ENCODE results near the gene TJAP1.
"Not testable (repeated sequence)": the region's sequence is repeated elsewhere in the genome, so short reads cannot be mapped to it uniquely, and the experiment has no call there.

Gene TJAP1

DNA sequence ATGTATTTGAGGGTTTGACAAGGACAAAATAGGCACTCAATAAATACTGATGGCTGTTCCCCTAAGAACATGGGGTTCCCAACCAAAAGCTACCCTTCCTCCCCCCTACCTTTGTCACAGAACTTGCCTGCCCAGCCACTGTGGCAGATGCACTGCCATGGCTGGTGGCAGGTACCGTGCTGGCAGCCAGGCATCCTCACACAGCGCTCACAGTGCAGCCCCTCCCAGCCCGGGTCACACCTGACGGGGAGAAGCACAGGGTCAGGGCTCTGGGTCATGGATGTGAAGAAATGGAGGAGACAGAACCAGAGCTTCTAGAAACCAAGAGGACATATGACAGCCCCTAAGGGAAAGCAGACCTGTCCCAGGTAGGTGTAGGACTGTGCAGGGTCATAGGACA is 24.5 kb upstream of the TJAP1 start:
- DNase-seq (ENCODE audit: low read depth): no peak

DNA sequence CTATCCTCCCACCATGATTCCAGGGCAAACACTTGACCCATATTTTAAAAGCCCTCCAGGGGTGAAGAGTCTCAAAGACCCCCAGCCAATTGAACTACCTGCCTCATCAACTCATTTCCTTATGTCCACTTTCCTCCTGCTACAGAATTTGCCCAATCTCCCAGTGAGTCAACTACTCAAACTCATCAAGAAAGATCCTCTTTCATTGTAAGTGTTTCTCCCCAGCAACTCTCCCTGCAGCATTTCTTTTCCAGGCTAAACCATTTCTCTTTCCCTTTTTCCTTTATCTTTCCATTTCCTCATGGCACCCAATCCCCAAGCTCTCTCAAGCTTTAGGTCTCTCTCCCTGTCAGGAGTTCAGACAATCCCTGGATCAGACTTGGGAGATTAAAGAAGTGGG is 23.5 kb upstream of the TJAP1 start:
- DNase-seq (ENCODE audit: low read depth): no peak

DNA sequence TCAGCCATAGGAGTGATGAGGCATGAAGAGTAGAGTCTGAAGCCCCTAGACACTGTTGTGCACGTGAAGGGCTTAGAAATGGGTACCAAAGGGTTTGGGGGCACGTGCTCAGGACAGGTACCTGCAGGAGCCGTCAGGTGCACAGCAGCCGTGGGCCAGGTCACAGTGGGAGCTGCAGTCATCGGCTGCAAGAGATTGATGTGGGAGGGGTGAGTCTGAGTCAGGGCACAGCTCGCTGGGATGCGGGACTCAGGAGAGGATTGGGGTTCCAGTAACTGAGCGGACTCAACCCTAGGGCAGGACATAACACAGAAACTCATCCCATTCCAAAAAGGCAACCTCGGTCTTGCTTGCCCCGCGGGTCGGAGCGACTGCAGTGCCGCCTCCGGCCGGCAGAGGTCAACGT is 23.1 kb upstream of the TJAP1 start:
- DNase-seq (ENCODE audit: low read depth): peak; percentile 41

DNA sequence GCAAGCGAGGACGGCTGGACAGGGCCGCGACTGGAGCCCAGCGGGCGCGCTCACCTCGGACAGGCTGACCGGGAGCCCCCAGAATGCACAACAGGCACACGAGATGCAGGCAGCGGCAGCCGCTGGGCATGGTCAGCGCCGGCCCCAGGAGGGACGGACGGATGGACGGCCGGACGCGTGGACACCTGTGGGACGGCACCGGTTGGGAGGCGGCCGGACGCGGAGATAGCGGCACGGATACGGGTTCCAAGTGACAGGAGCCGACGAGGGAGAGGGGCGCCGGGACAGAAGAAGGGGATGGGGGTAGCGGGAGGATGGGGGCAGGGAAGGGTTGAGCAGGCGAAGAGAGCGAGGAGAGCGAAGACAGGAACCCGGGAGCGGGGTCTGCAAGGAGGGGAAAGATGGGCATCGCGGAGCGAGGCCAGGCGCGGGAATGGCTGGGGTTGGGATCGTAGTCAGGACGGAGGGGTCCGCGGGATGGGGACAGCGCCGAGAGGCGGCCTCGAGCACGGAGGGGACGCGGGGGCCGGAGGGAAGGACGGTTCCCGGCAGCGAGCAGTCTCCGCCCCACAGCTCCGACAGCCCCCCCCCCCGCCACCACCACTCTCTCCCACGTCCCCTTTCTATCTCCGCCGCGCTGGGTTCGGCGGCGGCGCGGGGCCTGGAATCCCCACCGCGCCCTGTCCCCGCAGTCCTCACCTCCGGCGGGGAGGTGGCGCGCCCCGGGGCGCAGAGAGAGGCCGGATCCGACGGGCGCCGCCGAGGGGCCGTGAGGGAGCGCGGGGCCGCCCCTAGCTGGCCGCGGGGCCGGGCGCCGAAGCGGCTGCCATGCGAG is 22.5 kb upstream of the TJAP1 start:
- DNase-seq (ENCODE audit: low read depth): no peak

DNA sequence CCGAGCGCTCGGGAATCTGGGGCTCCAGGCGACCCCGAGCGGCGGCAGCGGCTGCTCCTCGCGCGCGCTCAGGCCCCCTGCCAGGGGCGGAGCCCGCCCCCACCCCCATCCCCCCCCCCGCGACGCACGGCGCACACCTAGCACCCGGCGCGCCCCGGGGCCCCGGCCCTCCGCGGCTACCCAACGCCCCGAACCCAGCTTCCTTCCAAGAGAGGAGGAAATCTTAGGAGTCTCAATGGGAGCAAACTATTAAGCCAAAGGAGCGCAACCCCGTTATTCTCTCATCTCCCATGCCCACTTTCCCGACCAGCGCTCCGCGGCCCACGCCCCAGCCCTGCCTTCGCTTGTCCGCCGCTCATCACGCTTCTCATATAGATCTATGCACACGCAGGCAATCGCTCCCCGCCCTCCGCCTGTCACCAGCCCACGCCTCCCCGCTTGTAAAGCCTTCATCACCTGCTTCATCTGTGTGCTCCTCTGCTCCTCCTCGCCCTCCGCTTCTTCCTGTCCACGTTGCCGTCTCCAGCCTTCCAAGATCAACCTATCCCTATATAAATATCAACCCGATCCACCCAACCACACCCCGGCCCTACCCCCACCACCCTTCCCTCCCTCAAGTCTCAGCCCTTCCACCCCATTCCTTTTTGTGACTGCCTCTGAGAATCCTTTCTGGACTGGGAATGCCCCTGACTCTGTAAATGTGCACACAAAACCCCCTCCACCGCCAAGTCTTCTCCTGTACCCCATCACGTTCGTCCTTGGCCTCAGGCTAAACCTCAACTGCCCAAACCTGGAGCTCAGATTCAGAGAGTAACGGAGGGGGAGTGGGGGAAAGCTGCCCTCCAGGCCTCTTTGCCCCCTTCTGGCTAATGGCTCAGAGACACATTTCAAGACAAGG is 21.6 kb upstream of the TJAP1 start, which contains the start of gene DLK2:
Gene DLK2, minus strand, starts transcription at position 18 of the 898 bp plus-strand sequence. CDS start 723 bp downstream, outside the sequence.
- DNase-seq (ENCODE audit: low read depth): no peak

DNA sequence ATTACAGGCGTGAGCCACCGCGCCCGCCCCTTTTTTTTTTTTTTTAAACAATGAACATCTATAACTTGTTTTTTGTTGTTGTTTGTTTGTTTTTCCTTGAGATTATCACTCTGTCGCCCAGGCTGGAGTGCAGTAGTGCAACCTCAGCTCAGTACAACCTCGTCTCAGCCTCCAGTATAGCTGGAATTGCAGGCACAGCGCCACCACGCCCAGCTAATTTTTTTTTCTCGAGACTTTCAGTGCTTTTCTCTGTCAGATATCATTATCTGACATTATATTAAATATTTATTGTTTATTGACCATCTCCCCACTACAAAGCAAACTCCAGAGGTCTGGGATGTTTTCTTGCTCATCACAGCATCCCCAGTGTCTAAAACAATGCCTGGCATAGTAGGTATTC is 19.7 kb upstream of the TJAP1 start:
- no peak for DNase-seq (ENCODE audit: low read depth)

DNA sequence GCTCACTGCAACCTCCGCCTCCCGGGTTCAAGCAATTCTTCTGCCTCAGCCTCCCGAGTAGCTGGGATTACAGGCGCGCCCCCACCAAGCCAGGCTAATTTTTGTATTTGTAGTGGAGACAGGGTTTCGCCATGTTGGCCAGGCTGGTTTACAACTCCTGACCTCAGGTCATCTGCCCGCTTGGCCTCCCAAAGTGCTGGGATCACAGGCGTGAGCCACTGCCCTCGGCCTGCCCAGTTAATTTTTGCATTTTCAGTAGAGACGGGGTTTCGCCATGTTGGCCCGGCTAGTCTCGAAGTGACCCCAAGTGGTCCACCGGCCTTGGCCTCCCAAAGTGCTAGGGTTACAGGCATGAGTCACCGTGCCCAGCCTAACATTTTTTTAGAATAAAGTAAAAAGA is 19.2 kb upstream of the TJAP1 start:
- DNase-seq (ENCODE audit: low read depth): not testable (repeated sequence)

DNA sequence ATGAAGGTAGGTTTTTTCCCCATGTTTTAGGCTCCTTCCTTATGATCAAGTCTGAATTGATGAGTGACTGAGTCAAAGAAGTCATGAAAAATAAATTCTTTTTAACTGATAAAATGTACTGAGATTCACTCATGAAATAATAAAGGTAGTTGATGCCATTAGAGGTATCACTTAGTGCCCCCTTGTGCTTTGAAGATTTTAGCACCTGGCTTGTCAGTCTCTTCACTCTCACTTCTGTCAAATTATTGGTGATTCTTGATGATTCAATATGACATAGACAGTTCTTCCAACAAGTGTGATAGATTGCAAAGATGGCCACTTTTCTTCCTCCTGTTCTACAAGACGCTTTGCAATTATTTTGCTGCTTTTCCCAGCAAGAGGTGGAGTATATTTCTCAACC is 17.8 kb upstream of the TJAP1 start:
- DNase-seq (ENCODE audit: low read depth): no peak

DNA sequence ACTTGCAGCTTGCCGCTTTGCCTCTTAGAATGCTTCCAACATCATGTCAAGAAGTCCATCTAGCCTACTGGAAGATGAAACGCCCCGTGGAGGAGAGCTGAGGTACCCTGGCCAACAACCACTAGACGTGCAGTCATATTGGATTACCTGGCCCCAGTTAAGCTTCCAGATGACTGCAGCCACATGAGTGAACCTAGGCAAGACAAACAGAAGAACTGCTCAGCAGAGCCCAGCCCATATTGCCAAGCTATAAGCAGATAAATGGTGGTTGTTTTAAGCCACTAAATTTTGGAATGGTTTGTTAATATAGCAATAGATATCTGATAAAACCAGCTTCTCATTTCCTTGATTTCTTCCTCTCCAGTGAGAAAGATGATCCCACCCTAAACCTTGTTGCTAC is 17.3 kb upstream of the TJAP1 start:
- DNase-seq (ENCODE audit: low read depth): no peak

DNA sequence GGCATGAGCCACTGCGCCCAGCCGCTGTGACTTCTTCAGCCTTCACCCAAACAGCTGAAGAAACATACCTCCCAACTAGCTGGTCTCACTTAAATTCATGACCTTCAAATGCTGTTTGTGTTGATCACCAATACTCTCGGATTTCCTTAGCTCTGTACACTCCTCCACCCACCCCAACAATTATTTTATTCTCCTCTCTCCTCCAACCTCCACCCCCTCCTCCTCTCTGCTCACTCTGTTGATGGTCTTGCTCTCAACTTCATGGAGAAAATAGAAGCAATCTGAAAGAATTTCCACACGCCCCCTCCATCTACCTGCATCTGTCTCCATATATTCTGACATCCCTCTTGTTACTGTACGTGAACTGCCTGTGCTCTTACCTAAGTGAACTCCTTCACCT is 15.4 kb upstream of the TJAP1 start:
- DNase-seq (ENCODE audit: low read depth): no peak

DNA sequence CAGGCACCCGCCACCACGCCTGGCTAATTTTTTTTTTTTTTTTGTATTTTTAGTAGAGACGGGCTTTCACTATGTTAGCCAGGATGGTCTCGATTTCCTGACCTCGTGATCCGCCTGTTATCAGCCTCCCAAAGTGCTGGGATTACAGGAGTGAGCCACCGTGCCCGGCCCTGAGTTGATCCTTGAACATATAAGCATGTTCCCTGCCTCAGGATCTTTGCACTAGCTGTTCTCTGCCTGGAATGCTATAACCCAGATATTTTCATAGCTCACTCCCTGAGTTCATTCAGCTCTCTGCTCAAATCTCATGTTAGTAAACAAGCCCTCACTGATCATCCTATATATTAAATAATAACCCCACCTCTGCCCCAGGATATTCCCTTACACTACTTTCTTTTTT is 13.0 kb upstream of the TJAP1 start:
- DNase-seq (ENCODE audit: low read depth): no peak

DNA sequence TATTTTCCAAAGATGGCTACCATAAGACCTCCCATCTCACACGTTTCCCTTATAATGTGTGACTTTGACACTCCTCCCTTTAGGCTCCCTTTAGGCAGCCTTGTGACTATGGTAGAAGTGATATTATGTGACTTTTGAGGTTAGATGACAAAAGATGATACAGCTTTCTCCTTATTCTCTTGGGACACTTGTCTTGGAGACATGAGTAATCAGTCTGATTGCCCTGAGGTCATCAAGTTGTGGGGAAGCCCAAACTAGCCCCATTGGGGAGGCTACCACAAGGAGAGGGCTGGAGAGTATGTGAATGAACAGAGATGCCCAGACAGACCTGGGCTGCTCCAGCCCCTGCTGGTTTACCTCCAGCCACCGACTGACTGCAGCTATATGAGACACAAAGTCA is 11.4 kb upstream of the TJAP1 start:
- DNase-seq (ENCODE audit: low read depth): no peak

DNA sequence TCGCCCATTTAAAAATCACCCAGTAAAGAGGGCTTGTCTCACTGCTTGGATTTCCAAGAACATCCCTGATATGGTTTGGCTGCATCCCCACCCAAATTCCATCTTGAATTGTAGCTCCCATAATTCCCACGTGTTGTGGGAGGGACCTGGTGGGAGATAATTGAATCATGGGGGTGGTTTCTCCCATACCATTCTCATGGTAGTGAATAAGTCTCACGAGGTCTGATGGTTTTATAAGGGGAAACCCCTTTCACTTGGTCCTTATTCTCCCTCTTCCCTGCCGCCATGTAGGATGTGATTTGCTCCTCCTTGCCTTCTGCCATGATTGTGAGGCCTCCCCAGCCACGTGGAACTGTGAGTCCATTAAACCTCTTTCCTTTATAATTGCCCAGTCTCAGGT is 10.1 kb upstream of the TJAP1 start:
- DNase-seq (ENCODE audit: low read depth): not testable (repeated sequence)

DNA sequence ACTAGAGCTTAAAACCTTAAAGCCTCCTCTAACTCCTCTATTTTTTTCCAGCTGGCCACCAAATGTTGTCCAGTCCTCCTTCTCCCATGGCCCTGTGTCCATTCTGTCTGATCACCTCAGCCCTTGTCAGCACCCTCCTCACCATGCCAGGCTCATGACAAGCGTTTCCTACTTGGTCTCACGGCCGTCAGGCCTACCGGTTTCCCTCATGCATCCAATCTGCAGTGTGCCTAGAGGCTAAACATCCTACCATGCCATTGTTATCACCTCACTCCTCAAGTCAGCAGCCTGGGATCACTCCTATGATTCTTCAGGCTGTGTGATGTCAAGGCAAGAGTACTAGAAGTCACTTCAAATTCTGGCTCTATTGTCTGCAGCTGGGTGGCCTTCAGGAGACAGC is 9.6 kb upstream of the TJAP1 start:
- DNase-seq (ENCODE audit: low read depth): no peak

DNA sequence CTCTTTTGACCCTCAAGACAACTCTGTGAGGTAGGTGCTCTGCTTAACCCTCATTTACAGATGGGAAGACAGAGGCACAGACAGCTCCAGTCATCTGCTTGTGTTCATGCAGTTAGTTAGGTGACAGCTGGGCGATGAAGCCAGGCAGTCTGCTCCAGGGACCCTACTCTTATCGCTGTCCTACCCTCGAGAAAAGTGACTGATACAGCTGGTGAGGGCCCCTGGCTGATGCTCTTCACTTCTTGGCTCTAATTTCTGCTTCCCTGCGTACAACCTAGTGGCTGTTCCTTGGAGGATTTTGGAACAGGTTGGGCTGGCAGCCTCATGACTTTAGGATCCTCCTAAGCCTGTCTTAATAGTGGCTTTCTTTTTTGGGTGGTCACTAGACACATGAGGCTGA is 9.1 kb upstream of the TJAP1 start:
- DNase-seq (ENCODE audit: low read depth): no peak

DNA sequence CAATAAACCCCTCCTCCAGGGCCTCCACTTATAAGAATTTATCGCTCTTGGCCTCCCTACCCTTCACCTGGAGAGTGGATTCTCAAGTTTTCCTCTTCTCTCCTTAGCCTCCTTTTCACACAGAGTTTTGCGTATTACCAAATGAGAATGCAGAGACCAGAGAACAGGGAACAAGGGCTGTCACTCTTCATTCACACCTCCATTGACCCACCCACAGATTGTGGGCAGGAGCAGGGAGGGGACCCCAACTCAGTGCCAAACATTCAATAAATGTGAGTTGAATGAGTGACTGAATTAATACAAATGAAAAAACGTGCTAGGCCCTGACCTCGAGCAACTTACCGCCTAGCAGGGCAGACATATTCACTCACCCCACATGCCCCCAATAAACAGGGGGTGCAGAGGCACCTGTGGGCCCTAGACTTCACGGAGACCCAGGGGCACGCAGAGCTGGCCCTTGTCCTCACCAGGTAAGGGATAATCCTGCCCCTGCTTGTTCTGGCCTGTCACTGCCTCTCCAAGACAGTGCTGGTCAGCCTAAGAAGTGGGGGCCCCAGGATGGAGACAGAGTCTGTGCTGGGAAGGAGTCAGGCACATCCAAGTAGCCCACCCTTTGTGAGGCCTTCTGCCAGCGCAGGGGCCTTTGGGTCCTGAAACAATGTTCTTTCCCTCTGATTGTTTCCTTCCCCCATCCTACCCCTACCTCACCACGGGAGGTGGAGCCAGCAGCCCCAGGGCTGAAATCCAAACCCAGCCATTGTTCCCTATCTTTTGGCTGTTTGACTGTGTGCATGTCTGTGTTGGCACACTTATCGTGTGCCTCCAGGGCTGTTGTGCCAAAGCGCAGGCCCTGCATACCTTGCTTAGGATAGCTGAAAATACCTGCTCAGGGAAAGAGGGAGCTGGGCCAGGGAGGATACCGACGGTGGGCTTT is 8.4 kb upstream of the TJAP1 start:
- DNase-seq (ENCODE audit: low read depth): no peak

DNA sequence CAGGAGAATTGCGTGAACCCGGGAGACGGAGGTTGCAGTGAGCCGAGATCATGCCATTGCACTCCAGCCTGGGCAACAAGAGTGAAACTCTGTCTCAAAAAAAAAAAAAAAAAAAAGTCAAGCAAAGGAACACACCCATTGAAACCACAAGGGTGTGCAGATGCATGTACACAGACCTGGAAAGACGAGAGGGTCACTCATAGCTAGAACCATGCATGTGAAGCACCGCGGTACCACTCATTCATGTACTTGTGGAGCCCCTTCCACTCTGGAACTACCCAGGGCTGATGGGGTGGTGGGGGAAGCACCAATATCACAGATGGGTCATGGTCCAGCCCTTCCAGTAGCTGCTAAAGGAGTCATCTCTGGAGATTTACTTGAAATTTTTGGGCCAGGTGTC is 7.4 kb upstream of the TJAP1 start:
- no peak for DNase-seq (ENCODE audit: low read depth)

DNA sequence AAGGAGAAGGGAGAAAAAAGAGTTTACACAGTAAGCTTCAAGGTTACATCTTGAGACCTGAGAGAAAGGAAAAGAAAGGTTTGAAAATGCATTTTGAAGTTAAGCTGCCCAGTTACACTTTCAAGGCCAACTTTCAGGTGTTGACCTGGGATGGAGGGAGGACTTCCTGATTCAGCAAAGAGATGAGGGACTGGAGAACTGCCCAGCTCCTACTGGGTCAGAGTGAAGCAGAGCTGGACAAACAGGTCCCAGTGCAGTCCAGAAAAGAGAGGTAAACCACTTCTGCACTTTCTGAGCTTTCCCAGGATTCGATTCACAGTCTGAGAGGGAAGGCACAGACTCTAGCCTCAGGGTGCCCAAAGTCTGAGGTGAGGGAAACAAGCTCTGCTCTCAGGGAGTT is 6.0 kb upstream of the TJAP1 start:
- no peak for DNase-seq (ENCODE audit: low read depth)

DNA sequence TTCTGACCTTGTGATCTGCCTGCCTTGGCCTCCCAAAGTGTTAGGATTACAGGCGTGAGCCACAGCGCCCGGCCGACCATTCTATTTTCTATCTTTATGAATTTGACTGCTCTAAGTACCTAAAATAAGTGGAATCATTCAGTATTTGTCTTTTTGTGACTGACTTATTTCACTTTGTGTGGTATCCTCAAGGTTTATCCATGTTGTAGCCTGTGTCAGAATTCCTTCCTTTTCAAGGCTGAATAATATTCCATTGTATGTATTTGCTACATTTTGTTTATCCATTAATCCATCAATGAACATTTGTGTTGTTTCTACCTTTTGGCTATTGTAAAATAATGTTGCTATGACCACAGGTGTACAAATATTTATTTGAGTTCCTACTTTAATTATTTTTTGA is 4.9 kb upstream of the TJAP1 start:
- DNase-seq (ENCODE audit: low read depth): no peak

DNA sequence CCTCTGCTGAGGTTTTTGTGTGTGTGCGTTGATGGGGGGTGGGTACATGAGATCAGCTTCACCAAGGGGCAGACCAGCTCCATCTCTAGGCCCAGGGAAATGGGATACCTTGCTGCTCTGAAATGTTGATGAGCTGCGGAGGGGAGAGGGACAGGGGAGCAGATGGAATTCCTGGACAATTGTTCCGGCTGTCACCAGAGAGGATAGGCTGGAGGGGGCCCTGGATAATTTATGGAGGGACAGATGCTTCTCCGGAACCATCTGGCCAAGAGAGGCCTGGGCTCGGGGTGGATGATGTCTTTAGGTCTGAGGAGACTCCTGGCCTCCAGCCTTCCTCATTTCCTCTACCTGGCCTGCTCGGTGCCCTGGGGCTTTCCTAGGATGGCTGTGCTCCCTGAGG is 1.9 kb upstream of the TJAP1 start:
- no peak for DNase-seq (ENCODE audit: low read depth)

DNA sequence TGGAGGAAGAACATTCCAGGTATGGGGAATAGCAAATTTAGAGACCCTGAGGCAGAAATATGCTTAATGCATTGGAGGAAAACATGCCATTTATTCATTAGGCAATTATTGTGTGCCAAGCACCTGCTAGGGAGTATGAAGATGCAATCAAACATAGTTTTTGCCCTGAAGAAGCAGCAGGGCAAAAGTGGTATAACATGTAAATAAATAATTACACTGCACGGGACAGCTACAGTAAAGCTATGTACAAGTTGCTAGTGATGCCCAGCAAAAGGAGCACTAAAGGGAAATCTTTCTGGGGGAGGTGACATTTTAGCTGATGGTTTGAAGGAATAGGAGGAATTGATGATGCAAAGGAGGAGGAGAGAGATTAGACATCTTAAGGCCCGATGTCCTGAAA is 624 bp upstream of the TJAP1 start:
- DNase-seq (ENCODE audit: low read depth): no peak

DNA sequence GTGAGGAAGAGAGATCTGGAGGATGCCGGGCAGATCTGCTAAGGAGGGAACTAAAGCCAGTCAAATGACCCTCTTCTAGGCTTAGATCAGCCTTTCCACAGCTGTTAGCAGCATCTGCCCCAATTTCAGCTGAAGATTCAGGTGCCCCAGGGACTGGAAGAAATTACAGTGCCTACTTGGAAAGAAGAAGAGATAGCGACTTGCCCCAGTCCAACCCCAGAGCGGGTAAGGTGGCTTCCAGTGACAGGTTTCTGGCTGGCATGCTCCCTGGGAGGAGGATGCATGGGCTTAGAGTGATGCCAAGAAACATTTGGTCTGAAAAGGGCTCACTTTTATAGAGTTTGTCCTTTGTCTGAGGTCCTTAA is 620 bp downstream of the TJAP1 start:
- DNase-seq (ENCODE audit: low read depth): no peak

All from stimulated activated CD8-positive, alpha-beta memory T cell treated with anti-CD3 and anti-CD28 coated beads, Interleukin-15, amount 100 ng/mL, for 1 hour (primary cell).